Common myeloid progenitor, CD34-positive (primary cell): ENCODE measurements around the gene CELF1.
"Not testable (repeated sequence)": the region's sequence is repeated elsewhere in the genome, so short reads cannot be mapped to it uniquely, and the experiment has no call there.

Experiments
- CTCF ChIA-PET: fragments of 350-600 bp; sonication (Branson Sonifier 250); formaldehyde crosslinking; loops from one replicate; lab custom pipeline; 2021; ENCODE audit warnings: antibody characterized with exemption; lab: Charles Lee
- POLR2A ChIA-PET: fragments of 350-600 bp; sonication (Branson Sonifier 250); formaldehyde crosslinking; loops from one replicate; lab custom pipeline; 2021; ENCODE audit warnings: antibody characterized with exemption; lab: Charles Lee
- DNase-seq, 3 donors: peaks; one replicate each; pipeline versions ENCODE4 v3.0.0 to v3.0.0-alpha.2; 2013
- H3K27ac ChIP-seq, 2 experiments: 1 replicate in 1 of 2; 2 replicates in 1 of 2; pipeline ENCODE4 v1.7.0; 2013; ENCODE audit warnings: inconsistent platforms in 2 of 2, low read length in 2 of 2, mild to moderate bottlenecking in 2 of 2, low read depth in 1 of 2, moderate library complexity in 1 of 2; ENCODE audit not compliant: severe bottlenecking in 2 of 2, insufficient read depth in 1 of 2, poor library complexity in 1 of 2
- H3K27me3 ChIP-seq, 5 experiments: replicated peaks in 2 of 5; 1 replicate in 3 of 5; 2 replicates in 2 of 5; pipeline versions ENCODE4 v1.6.1 to v1.7.0; 2013; ENCODE audit warnings: low read length in 4 of 5, mild to moderate bottlenecking in 2 of 5, moderate library complexity in 2 of 5, inconsistent platforms in 1 of 5; ENCODE audit not compliant: insufficient read depth in 5 of 5, control insufficient read depth in 4 of 5
- H3K36me3 ChIP-seq, 4 experiments: 1 replicate in 2 of 4; 2 replicates in 2 of 4; pipeline versions ENCODE4 v1.6.1 to v1.7.0; 2013; ENCODE audit warnings: low read length in 3 of 4, control low read depth in 1 of 4, mild to moderate bottlenecking in 1 of 4; ENCODE audit not compliant: control insufficient read depth in 4 of 4, insufficient read depth in 4 of 4
- H3K4me1 ChIP-seq, 4 experiments: 1 replicate in 3 of 4; 2 replicates in 1 of 4; pipeline versions ENCODE4 v1.6.1 to v1.7.1; 2013; ENCODE audit warnings: low read length in 3 of 4, mild to moderate bottlenecking in 3 of 4, control low read depth in 1 of 4, inconsistent platforms in 1 of 4, moderate library complexity in 1 of 4; ENCODE audit not compliant: control insufficient read depth in 4 of 4, insufficient read depth in 4 of 4; ENCODE audit errors: control extremely low read depth in 1 of 4
- H3K4me3 ChIP-seq, 7 experiments: 1 replicate in 4 of 7; 2 replicates in 3 of 7; pipeline versions ENCODE4 v1.5.1 to v1.7.0; 2013; ENCODE audit warnings: mild to moderate bottlenecking in 7 of 7, low read length in 6 of 7, moderate library complexity in 6 of 7, inconsistent platforms in 2 of 7, low read depth in 2 of 7, control low read depth in 1 of 7; ENCODE audit not compliant: insufficient read depth in 4 of 7, control insufficient read depth in 1 of 7; ENCODE audit errors: extremely low read depth in 1 of 7
- H3K9me3 ChIP-seq, 5 experiments: 1 replicate in 4 of 5; 2 replicates in 1 of 5; pipeline versions ENCODE4 v1.6.1 to v1.7.1; 2013; ENCODE audit warnings: low read length in 4 of 5, mild to moderate bottlenecking in 2 of 5, inconsistent platforms in 1 of 5, low read depth in 1 of 5, moderate library complexity in 1 of 5; ENCODE audit not compliant: control insufficient read depth in 4 of 5, insufficient read depth in 2 of 5; ENCODE audit errors: control extremely low read depth in 1 of 5
- WGBS: methylation state at CpG from one replicate; pipeline ENCODE4 v1.1.5; 2013; ENCODE audit not compliant: insufficient coverage; 5-methylcytosine and 5-hydroxymethylcytosine counted together

CELF1 gene

GRCh38 chr11:47560426-47560825 is 7.5 kb upstream of the CELF1 start:
- H3K4me3 ChIP-seq, result no peak overlapping the region
- DNase-seq, result no peak
- POLR2A ChIA-PET, result no interaction called here
- peaks cover 0 to 2% (median 0%) of the 10 kb centered on the region in 4 experiments for H3K36me3 ChIP-seq
- H3K4me1 ChIP-seq, result peaks cover 3 to 8% (median 7%) of the 10 kb centered on the region in 4 experiments
- no peak overlapping the region for H3K27ac ChIP-seq
- 95% methylated on average over 2 of the region's 2 CpGs for WGBS
- CTCF ChIA-PET, result no interaction called here
- no peaks in the 10 kb centered on the region for H3K9me3 ChIP-seq
- no peaks in the 10 kb centered on the region for H3K27me3 ChIP-seq

DNA sequence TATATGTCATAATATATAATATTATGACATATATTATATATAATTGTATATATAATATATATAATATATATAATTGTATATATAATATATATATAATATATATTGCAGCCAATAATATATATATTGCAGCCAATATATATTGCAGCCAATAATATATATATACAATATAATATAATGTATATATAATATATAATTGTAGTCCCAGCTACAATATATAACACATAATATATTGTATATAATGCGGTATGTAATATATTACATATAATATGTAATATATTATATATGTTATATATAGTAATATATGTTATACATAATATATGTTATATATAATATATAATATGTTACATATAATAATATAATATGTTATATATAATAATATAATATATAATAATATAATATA is 5.8 kb upstream of the CELF1 start:
- WGBS, result no CpG with 5 or more reads among the region's 1 CpG
- no peak overlapping the region for H3K4me3 ChIP-seq
- peaks cover 0 to 2% (median 0%) of the 10 kb centered on the region in 4 experiments for H3K36me3 ChIP-seq
- H3K27ac ChIP-seq, result no peak overlapping the region
- H3K27me3 ChIP-seq, result no peaks in the 10 kb centered on the region
- H3K4me1 ChIP-seq, result peaks cover 0 to 6% (median 3%) of the 10 kb centered on the region in 4 experiments
- DNase-seq, result no peak
- no peaks in the 10 kb centered on the region for H3K9me3 ChIP-seq
- ChIA-PET CTCF (interaction anchor here (1.0 kb wide), 1 partner anchor 18 kb away, joined by 3 read pairs; no protein-coding TSS in a partner anchor), POLR2A (no interaction called here)

DNA sequence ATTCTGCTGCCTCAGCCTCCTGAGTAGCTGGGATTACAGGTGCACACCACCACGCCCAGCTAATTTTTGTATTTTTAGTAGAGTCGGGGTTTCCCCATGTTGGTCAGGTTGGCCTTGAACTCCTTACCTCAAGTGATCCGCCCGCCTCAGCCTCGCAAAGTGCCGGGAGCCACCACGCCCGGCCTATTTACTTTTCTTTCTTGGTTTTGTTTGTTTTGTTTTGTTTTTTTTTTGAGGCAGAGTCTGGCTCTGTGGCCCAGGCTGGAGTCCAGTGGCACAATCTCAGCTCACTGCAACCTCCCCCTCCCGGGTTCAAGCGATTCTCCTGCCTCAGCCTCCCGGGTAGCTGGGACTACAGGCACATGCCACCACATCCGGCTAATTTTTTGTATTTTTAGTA is 4.1 kb upstream of the CELF1 start:
- DNase-seq, H3K36me3 ChIP-seq, POLR2A ChIA-PET, H3K27ac ChIP-seq, H3K27me3 ChIP-seq, H3K4me3 ChIP-seq, H3K9me3 ChIP-seq: not testable (repeated sequence)
- WGBS, result 97% methylated on average over 6 of the region's 12 CpGs
- CTCF ChIA-PET, result interaction anchor here (0.7 to 1.4 kb wide), 5 partner anchors 8 to 61 kb away, joined by 3 to 7 read pairs (median 3); partner anchors contain the start of gene PTPMT1
- peaks cover 5 to 19% (median 11%) of the 10 kb centered on the region in 4 experiments for H3K4me1 ChIP-seq

GRCh38 chr11:47553406-47553743 is 443 bp upstream of the CELF1 start:
- H3K4me3 ChIP-seq, result peak overlapping the region; percentile 37 to 97 (median 88)
- H3K9me3 ChIP-seq, result no peaks in the 10 kb centered on the region
- CTCF ChIA-PET, result interaction anchor here (0.9 to 5.8 kb wide), 10 partner anchors 9 to 64 kb away, joined by 3 to 27 read pairs (median 6); partner anchors contain the start of gene PTPMT1
- no peaks in the 10 kb centered on the region for H3K27me3 ChIP-seq
- H3K36me3 ChIP-seq, result peaks cover 0 to 6% (median 3%) of the 10 kb centered on the region in 4 experiments
- WGBS, result 0% methylated on average over 5 of the region's 9 CpGs
- peak overlapping the region in 1 of 2 experiments; percentile 58 for H3K27ac ChIP-seq
- peaks cover 18 to 35% (median 30%) of the 10 kb centered on the region in 4 experiments for H3K4me1 ChIP-seq
- peak; percentile 54 to 80 (median 73) for DNase-seq
- POLR2A ChIA-PET, result interaction anchor here (0.6 to 0.9 kb wide), 3 partner anchors 10 to 38 kb away, joined by 3 to 5 read pairs (median 4); no protein-coding TSS in a partner anchor

DNA sequence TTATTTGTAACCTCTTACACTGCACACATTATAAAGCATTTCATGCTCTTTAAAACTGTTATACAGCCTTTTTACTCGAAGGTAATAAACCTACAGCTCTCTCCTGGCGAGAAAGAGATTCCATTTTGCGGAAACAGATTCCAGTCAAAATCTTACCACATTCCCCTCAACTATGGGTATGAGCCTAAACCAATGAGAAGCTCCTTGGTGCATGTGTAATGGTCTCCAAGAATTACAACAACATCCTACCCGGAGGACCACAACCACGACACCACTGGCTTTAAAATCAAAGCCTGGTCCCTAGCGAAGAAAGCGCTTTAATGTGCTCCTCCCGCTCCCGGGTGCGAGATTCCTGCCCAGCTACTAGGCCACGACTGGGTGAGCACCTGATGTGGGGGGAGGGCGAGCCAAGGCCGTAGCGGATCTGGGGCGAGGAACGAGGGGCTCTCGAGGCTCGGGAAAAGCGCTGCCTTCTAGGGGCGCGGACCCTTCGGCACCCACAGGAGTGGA is 821 bp downstream of the CELF1 start:
- H3K36me3 ChIP-seq, result peaks cover 0 to 6% (median 3%) of the 10 kb centered on the region in 4 experiments
- peaks cover 20 to 35% (median 31%) of the 10 kb centered on the region in 4 experiments for H3K4me1 ChIP-seq
- POLR2A ChIA-PET, result interaction anchor here (1.0 kb wide), 1 partner anchor 33 kb away, joined by 3 read pairs; no protein-coding TSS in a partner anchor
- no peaks in the 10 kb centered on the region for H3K27me3 ChIP-seq
- peak overlapping the region; percentile 64 to 94 for H3K27ac ChIP-seq
- DNase-seq, result peak; percentile 19 to 63 (median 56)
- CTCF ChIA-PET, result interaction anchor here (0.7 to 5.8 kb wide), 14 partner anchors 8 to 69 kb away, joined by 3 to 27 read pairs (median 4); partner anchors contain the start of genes FAM180B and PTPMT1
- H3K4me3 ChIP-seq, result peak overlapping the region; percentile 72 to 97 (median 88)
- H3K9me3 ChIP-seq, result no peaks in the 10 kb centered on the region
- WGBS, result 0% methylated on average over 17 of the region's 22 CpGs

DNA sequence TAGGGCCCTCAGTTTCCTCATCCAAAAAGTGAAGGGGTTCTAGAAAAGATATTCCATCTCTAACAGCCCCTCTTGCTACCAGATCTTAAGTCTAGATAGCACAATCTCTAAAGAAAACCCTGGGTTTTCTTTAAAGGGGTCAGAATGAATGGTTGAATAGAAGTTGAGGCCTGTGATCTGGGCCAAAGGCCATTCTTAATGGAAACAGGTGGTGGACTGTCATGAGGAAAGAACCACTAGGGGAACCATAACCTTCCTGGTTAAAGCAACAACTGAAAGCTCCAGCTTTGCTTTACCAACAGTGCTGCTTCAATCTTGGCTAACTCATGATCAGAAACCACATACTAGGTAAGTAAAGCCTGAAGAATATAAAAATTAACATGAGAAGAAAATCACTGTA is 1.8 kb downstream of the CELF1 start:
- ChIA-PET CTCF (interaction anchor here (0.7 to 5.8 kb wide), 7 partner anchors 10 to 70 kb away, joined by 3 to 27 read pairs (median 5); partner anchors contain the start of gene PTPMT1), POLR2A (no interaction called here)
- Histone ChIP-seq H3K27ac (no peak overlapping the region), H3K36me3 (peaks cover 0 to 10% (median 3%) of the 10 kb centered on the region in 4 experiments), H3K27me3 (no peaks in the 10 kb centered on the region), H3K4me1 (peaks cover 20 to 35% (median 31%) of the 10 kb centered on the region in 4 experiments), H3K4me3 (peak overlapping the region in 6 of 7 experiments; percentile 12 to 97 (median 55)), H3K9me3 (no peaks in the 10 kb centered on the region)
- DNase-seq, result peak; percentile 43 to 64 (median 53)
